NCI-H2107 treated with DMSO at 0.1 percent for 48 hours (cell line): ENCODE measurements around the gene TMTC1.

Source experiments
- DNase-seq: peaks from one replicate; lab custom pipeline; 2025; ENCODE audit not compliant: unreplicated experiment; lab: John Stamatoyannopoulos, UW

The TMTC1 gene

GRCh38 chr12:29713729-29714128, 70.0 kb downstream of the TMTC1 start:
- DNase-seq: peak; percentile 19

- no peak for DNase-seq
These were observed 72.4 kb downstream of the TMTC1 start for GRCh38 chr12:29711381-29711780.

GRCh38 chr12:29710104-29710503, 73.6 kb downstream of the TMTC1 start:
- peak; percentile 98 for DNase-seq

GRCh38 chr12:29709496-29710040, 74.2 kb downstream of the TMTC1 start:
- DNase-seq: no peak

- no peak for DNase-seq
These were observed 74.7 kb downstream of the TMTC1 start for GRCh38 chr12:29709054-29709453.

- no peak for DNase-seq
These were observed 75.9 kb downstream of the TMTC1 start for GRCh38 chr12:29707846-29708245.

- DNase-seq: no peak
These were observed 77.4 kb downstream of the TMTC1 start for GRCh38 chr12:29706311-29706710.

- DNase-seq: no peak
These were observed 80.2 kb downstream of the TMTC1 start for GRCh38 chr12:29703528-29703927.

GRCh38 chr12:29702972-29703371, 80.8 kb downstream of the TMTC1 start:
- no peak for DNase-seq

- no peak for DNase-seq
These were observed 81.5 kb downstream of the TMTC1 start for GRCh38 chr12:29702222-29702621.

GRCh38 chr12:29700761-29701481, 82.8 kb downstream of the TMTC1 start:
- no peak for DNase-seq

- DNase-seq: no peak
These were observed 85.0 kb downstream of the TMTC1 start for GRCh38 chr12:29698756-29699155.

GRCh38 chr12:29695800-29696199, 87.9 kb downstream of the TMTC1 start:
- DNase-seq: no peak

GRCh38 chr12:29695026-29695425, 88.7 kb downstream of the TMTC1 start:
- no peak for DNase-seq

GRCh38 chr12:29694002-29694401, 89.7 kb downstream of the TMTC1 start:
- no peak for DNase-seq

- no peak for DNase-seq
These were observed 91.5 kb downstream of the TMTC1 start for GRCh38 chr12:29692237-29692636.

- no peak for DNase-seq
These were observed 92.4 kb downstream of the TMTC1 start for GRCh38 chr12:29691161-29691854.

- no peak for DNase-seq
These were observed 93.0 kb downstream of the TMTC1 start for GRCh38 chr12:29690728-29691127.

- DNase-seq: no peak
These were observed 94.8 kb downstream of the TMTC1 start for GRCh38 chr12:29688914-29689313.

- no peak for DNase-seq
These were observed 101.7 kb downstream of the TMTC1 start for GRCh38 chr12:29682088-29682487.

GRCh38 chr12:29681370-29681769, 102.4 kb downstream of the TMTC1 start:
- DNase-seq: no peak

- no peak for DNase-seq
These were observed 107.1 kb downstream of the TMTC1 start for GRCh38 chr12:29676676-29677075.
